ENCODE measurements around the gene ACOX3. TPM values are rescaled to one million over a fixed set of nuclear protein-coding genes. Genes with fewer than 3 reads are reported as not detected.

ACOX3 gene
- total RNA-seq, 1 donor from 2014 or later: 41.5 TPM

GRCh38 chr4:8336412-8337075, 104.0 kb downstream of the ACOX3 start:
- DNase-seq (ENCODE audit: low read depth): peak; percentile 66

- no peak for DNase-seq (ENCODE audit: low read depth)
These were observed 104.7 kb downstream of the ACOX3 start for GRCh38 chr4:8335848-8336247.

GRCh38 chr4:8334786-8335460, 105.6 kb downstream of the ACOX3 start:
- DNase-seq (ENCODE audit: low read depth): peak; percentile 86

GRCh38 chr4:8333726-8334460, 106.6 kb downstream of the ACOX3 start:
- DNase-seq (ENCODE audit: low read depth): no peak

GRCh38 chr4:8332891-8333331, 107.6 kb downstream of the ACOX3 start:
- no peak for DNase-seq (ENCODE audit: low read depth)

- DNase-seq (ENCODE audit: low read depth): no peak
These were observed 108.3 kb downstream of the ACOX3 start for GRCh38 chr4:8332038-8332857.

- DNase-seq (ENCODE audit: low read depth): no peak
These were observed 109.0 kb downstream of the ACOX3 start for GRCh38 chr4:8331575-8331955.

- DNase-seq (ENCODE audit: low read depth): no peak
These were observed 109.5 kb downstream of the ACOX3 start for GRCh38 chr4:8330821-8331574.

GRCh38 chr4:8329859-8330761, 110.4 kb downstream of the ACOX3 start:
- no peak for DNase-seq (ENCODE audit: low read depth)

- no peak for DNase-seq (ENCODE audit: low read depth)
These were observed 111.0 kb downstream of the ACOX3 start for GRCh38 chr4:8329560-8329858.

- no peak for DNase-seq (ENCODE audit: low read depth)
These were observed 111.5 kb downstream of the ACOX3 start for GRCh38 chr4:8328866-8329559.

- no peak for DNase-seq (ENCODE audit: low read depth)
These were observed 112.1 kb downstream of the ACOX3 start for GRCh38 chr4:8328456-8328855.

- DNase-seq (ENCODE audit: low read depth): no peak
These were observed 114.3 kb downstream of the ACOX3 start for GRCh38 chr4:8326206-8326605.

GRCh38 chr4:8325291-8325973, 115.1 kb downstream of the ACOX3 start:
- DNase-seq (ENCODE audit: low read depth): no peak

- DNase-seq (ENCODE audit: low read depth): no peak
These were observed 115.8 kb downstream of the ACOX3 start for GRCh38 chr4:8324640-8325239.

GRCh38 chr4:8323947-8324555, 116.5 kb downstream of the ACOX3 start:
- no peak for DNase-seq (ENCODE audit: low read depth)

- no peak for DNase-seq (ENCODE audit: low read depth)
These were observed 117.5 kb downstream of the ACOX3 start for GRCh38 chr4:8322794-8323704.

All from renal cortical epithelial cell (primary cell).